ENCODE results near the gene MDH2.
"Not testable (repeated sequence)": the region's sequence is repeated elsewhere in the genome, so short reads cannot be mapped to it uniquely, and the experiment has no call there.

Gene MDH2

DNA sequence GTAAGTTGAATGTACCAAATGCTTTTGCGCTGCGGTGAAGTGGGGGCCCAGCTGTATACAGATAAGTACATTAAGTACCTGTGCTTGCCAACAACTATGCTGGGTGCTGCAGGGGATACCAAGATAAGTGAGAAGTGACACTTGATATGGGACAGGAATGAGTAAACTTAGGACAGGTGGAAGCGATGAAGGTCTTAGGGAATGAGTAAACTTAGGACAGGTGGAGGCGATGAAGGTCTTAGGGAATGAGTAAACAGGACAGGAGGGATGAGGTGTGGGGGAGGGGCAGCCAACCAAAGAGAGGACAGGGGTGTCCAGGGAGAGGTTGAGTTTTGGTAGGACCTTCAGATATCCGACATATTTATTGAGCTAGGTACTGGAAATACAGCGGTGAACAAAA lies 1.4 kb downstream of the MDH2 start:
- DNase-seq: no peak

DNA sequence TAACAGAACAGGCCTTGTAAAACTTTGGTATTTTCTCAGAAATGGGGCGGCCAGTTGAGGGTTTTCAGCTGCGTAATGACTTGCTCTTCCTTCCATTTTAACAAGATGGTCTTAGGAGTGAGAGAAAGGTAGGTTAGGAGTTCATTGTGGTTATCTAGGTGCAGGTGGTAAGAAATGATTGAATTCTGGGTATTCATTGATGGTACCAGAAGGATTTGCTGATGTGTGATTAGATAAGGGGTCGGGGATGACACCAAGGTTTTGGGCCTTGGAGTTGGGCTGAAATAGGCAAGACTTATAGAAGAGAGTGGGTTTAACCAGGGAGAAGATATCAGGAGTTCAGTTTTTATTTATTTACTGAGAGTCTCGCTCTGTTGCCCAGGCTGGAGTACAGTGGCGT lies 2.6 kb downstream of the MDH2 start:
- DNase-seq: no peak

DNA sequence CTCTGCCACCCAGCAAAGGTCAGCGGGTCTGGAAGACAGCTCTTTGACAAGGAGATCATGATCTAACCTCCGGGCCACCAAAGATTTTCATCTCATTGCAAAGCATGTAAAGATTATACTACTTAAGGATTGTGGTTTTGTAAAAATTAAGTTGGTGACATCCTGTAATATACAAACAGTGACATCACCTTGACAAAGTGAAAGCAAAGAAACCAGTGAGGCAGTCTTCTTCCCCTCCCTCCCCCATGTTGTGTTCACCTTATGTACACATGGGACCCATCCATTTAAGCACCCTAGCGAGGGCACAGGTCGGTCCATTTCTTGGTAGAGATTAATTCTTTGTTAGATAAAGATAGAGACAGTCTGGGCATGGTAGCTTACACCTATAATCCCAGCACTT lies 3.9 kb downstream of the MDH2 start:
- no peak for DNase-seq

DNA sequence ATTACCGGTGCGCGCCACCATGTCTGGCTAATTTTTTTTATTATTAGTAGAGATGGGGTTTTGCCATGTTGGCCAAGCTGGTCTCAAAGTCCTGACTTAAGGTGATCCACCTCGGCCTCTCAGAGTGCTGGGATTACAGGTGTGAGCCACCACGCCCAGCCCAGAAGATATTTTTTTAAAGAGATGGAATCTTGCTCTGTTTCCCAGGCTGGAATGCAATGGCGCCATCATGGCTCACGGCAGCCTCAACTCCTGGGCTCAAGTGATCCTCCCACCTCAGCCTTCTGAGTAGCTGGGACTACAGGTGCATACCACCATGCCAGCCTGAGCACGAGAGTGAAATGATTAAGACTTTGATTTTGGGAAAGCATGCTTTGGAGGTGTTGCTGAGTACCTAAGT lies 4.8 kb downstream of the MDH2 start:
- not testable (repeated sequence) for DNase-seq

DNA sequence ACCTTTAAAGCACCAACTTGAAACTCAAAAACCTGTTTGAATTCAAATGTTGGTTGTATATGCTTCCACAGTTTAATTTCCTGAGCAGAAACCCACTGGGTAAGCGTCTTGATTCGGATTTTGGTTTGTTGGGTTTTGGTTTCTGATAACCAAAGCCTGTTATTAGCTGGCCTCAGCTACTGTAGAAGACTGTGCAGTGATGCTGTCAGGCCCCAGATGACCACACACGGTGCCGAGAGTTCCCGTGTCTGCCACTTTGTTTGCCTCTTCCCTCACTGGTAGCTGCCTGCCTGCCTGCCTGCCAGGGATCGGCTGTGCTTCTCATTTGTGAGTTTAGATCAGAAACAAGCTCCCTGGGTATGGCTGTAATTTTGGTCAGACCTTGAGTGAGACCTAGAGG lies 5.6 kb downstream of the MDH2 start:
- no peak for DNase-seq

DNA sequence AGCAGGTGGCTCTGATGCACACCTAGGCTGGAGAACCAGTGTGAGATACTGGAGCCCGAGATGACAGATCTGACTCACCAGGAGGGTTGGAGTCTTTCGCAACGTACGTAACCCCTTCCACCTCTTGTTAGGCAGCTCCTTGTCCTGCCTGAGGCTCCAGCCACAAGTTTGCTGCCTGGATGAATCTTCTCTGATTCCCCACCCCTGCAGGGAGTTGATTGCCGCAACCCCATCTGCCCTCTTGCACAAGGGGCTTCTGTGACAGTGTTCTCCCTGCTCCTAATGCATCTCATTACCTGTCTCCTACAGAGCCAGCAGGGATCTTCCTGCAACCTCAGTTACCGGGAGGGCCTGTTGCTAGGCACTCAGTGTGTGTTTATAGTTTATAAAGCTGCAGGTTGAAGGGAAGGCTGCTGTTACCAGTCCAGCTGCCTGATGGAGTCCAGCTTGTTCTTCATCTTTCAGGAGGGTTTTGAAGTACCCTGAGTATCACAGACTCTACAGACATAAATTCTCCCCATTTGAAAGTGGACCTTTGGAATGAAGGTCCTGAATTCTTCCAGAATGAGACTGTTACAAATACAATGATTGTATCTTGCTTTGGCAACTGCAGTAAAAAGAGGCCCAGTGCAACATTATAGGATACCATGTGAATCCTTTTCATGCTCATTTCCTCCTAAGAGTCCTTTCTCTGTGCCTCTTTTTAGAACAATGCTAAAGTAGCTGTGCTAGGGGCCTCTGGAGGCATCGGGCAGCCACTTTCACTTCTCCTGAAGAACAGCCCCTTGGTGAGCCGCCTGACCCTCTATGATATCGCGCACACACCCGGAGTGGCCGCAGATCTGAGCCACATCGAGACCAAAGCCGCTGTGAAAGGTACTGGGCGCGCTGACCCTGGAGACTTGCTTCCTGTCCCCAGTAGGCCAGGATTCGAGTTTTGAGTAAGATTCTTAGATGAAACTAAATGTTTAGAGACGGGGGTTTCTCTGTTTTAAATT lies 6.5 kb downstream of the MDH2 start:
- no peak for DNase-seq

DNA sequence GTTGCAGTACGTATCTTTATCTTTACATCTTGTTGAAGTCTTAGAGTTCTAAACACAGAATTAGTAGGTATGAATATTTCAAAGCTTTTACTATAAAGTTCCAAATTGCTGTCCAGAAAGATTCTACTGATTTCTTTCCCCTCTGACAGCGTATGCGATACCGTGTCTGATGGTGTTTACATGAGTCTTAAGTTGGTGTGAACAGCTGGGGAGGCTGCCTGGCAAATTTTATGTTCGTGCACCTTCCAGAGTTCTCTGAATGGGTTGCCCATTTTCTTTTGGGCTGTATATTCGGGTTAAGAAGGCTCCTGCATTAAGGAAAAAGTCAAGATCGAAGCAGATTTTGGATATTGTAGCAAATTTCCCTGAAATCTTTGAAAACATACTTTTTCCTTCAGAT lies 8.3 kb downstream of the MDH2 start:
- DNase-seq: no peak

DNA sequence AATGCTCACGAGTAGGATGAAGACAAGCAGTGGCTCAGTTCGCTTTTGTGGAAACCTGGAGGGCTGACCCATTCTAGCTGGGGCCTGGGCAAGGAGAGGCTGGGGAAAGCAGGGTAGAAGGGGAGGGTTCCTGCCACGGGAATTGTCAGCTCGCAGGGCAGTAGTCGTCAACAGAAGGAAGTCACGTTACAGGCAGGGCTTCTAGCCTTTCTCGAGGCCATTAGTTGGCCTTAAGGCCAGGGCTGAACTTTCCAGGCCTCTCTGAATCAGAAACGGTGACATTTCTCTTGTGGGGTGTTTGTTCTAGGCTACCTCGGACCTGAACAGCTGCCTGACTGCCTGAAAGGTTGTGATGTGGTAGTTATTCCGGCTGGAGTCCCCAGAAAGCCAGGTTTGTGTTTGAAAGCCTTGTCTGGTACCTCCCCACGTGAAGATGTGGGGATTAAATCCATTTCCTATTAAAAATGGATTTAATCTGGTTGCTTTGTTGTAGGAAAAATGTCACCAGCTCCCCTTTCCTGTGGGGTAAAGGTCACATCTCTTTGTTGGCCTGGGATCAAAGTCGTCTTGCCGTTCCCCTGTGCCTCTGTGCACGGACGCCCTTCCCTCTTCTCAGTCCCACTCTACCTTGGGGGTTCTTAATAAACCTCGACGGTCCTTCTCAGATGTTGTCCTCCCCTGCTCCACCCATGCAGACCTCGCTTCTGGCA lies 9.4 kb downstream of the MDH2 start:
- DNase-seq: no peak

DNA sequence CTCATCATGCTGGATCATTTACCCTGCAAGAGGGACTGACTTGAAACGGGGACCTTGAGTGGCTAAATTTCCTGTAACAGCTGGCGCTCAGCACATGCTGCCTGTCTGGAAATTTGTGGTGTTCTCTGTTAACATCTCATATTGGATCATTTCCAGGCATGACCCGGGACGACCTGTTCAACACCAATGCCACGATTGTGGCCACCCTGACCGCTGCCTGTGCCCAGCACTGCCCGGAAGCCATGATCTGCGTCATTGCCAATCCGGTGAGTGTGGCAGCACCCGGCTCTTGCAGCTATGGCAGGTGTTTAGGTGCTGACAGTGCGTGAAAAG lies 9.9 kb downstream of the MDH2 start:
- no peak for DNase-seq

DNA sequence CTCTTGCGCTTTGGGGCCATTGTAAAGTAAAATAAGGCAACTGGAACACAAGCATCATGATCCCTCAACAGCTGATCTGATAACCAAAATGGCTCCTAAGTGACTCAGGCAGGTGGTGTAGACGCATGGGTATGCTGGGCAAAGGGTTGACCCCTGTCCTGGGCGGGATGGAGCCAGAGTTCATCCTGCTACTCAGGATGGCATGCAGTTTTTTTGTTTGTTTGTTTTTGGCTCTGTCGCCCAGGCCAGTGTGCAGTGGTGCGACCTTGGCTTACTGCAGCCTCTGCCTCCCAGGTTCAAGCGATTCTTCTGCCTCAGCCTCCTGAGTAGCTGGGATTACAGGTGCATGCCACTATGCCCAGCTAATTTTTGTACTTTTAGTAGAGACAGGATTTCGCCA lies 10.8 kb downstream of the MDH2 start:
- DNase-seq: not testable (repeated sequence)

DNA sequence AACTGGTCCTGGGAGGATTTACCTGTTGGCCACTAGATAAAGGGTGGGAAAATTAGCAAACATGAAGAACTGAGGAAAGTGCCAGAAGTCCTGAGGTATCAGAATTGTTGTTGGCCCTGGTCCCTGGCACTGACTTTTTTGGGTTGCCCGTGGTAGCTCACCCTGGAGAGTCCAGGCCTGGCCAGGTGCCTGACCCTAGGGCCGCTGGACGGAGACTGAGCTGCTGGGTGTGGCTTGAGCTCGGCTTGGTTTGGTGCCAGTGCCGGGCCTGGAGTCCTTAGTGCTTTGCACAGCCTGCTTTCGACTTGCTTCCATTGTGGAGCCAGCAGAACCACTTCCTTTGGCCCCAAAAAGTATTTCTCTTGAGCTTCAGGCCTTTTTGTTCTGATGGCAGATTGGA lies 12.9 kb downstream of the MDH2 start:
- no peak for DNase-seq

DNA sequence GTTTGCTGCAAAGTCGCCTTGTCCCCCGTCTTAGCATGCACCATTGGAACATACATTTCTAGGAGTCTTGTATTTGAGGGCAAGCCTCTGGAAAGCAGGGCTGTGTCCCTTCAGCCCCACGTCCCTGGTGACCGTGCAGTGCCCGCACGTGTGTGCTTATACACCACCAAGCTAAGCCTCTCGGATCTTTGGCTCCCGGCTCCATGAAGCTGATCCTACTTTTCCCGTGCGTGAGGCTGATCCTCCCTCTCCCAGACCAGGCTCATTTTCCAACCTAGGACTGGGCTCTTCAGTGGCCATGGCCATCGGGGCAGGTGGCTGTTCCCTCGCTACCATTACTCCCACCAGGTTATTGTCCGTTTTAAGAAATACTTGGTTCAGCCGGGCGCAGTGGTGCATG lies 14.3 kb downstream of the MDH2 start:
- no peak for DNase-seq

DNA sequence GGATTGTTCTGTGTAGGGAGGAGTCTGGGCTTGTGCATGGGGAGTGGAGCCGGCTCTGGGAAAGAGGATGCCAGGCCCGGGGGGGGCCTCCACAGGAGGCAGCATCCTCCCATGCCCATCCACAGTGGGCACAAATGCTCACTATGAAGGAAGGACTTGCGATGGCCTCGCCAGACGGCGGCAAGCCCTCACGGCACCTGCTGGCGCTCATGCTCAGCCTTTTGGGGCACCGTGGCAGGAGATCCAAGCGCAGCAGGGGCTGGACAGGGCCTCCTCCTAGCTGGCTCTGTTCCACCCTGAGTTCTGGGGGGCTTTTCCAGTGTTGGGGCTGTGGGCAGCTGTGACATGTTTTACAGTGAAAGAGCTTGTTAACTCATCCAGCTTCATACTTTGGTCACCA lies 15.2 kb downstream of the MDH2 start:
- no peak for DNase-seq

DNA sequence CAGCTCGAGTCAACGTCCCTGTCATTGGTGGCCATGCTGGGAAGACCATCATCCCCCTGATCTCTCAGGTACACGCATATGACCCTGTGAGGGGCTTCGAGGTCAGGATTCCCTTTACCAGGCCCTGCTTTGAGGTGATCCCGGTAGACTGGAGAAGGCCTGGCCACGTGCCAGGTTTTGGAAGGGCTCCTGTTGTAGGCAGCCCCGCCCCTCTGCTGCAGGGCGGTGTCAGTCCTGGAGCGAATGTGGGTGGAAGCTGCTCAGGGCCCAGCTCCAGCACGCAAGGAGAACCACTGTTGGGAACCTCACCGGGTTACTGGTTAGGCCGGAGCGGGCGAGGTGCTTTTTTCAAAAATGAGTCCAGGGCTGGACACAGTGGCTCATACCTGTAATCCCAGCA lies 15.6 kb downstream of the MDH2 start:
- no peak for DNase-seq

DNA sequence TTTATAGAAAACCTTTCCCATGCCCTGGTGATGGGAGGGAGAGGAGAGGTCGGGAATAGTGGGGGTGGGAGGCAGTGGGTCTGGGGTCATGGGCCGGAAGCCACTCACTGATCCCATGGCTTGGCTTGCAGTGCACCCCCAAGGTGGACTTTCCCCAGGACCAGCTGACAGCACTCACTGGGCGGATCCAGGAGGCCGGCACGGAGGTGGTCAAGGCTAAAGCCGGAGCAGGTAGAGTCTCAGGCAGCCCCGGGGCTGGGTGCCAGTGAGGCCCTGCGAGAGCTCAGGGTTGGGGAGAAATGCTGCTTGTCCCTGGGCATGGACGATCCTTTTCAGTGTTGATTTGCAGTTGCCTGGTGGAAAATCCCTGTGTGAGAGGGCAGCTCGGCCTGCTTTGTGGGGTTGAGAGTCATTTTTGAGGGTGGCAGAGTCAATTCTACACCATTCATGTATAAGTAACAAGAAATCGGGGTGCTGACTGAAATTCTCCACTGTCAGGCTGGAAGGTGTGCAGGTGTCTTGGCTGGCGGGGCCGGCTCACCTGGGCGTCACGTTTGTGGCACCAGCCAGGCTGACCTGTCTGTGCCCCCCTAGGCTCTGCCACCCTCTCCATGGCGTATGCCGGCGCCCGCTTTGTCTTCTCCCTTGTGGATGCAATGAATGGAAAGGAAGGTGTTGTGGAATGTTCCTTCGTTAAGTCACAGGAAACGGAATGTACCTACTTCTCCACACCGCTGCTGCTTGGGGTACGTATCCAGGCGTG lies 16.5 kb downstream of the MDH2 start:
- DNase-seq: no peak

DNA sequence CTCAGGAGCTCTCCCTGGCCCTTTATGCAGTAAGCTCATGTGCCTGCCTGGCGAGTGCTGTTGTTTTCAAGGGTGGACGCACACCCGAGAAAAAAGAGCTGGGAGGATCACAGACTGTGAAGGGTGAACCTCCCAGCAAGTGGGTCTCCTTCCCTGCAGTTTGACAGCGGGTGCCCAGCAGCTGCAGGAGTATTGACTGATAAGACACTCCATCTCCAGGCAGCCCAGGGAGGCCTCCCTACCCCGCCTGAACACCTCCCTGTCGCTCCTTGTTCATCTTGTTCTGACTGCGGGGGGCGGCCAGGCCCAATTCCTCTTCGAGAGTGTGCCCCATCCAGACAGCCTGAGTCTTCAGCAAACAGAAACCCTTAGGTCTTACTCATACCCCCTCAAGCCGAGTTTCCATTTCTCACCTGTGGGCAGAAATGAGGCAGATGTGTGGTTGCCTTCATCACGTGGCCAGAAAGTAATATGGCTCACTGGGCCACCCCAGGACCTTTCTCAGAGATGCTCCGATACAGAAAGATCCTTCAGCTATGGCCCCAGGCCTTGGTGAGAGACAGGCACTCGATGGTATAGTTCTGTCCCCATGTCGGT lies 17.2 kb downstream of the MDH2 start:
- DNase-seq: no peak

DNA sequence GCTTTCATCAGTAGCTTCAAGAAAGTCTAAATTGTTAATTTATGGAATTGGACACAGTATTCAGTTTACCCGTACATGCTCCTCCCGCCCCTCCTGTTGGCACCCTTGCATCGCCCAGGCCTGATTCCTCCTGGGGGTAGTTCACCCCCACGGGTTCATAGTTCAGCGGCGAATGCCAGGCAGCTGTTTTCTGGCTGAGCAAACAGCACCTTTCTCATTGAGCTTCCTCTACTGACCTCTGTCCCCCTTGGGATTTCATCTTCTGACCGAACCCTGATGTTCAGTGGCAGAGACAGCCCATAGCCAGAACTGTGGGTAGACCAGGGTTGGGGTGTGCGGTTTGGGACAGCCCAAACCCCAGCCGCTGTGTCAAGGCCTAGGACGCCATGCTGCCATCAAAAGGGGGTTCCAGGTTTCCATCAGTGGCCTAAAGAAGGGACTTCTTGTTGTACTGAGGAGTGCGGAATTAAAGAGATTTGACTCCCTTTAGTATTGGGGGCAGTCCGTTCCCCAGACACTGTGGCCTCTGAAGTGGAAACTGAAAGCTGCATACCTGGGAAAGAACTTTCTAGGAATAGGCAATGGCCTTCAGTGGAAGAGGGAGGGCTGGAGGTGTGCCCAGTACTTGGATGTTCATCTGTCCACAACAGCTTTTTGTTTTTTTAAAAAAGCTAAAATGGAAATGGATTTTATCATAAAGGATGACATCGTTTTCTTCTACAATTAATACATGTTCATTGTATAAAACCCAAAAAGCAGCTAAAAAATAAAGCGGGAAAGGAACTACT lies 19.0 kb downstream of the MDH2 start:
- no peak for DNase-seq

DNA sequence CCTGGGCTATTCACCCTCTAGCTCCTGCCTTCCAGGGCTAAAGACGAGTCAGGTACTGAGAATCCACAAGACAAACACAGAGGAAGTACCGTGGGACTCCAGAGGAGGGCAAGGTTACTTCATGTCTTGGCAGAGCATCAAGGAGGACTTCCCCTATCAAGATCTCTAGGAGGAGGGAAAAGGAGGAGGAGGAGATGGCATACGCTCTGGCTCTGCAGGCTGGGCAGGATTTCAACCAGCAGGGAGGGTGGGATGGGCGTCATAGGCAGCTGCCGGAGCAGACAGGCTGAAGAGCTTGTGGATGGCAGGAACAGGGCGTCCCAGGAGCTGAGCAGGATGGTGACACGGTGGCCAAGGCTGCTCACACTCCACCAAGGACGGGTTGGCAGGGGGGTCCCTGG lies 21.3 kb downstream of the MDH2 start:
- no peak for DNase-seq

DNA sequence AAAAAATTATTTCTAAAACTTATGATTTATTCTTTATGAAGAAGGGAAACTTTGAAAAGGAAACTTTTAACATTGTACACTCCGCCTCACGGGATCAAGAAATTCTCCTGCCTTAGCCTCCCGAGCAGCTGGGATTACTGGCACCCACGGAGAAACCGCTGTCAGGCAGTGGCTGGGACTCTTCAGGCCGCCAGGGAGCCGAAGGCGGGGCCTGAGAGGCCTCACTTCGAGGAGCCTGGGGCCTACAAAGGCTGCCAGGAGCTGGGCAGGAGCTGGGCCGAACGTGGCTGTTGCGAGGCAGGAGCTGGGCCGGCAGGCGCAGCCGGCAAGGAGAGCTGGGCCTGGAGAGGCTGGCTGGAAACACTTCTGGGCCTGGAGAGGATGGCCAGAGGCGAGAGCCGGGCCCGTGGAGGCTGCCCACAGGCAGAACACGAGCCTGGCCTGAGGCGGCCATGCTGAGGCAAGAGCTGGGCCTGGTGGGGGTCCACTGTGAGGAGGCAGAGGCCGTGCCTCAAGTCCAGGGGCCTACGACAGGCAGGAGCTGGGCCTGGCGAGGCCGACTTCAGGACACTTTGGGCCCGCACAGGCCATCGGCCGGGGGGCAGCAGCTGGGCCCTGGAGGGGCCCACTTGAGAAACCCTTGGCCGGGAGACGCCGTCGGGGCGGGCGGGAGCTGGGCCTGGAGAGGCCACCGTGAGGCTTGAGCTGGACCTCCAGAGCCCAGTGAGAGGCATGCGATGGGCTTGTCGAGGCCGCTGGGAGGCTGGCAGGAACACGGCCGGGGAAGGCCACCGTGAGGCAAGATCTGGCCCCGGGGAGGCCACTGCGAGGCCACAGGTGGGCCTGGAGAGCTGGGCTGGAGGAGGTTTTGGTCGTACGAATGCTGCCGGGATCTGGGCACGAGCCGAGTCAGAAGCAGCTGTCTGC lies 23.7 kb downstream of the MDH2 start:
- DNase-seq: no peak

DNA sequence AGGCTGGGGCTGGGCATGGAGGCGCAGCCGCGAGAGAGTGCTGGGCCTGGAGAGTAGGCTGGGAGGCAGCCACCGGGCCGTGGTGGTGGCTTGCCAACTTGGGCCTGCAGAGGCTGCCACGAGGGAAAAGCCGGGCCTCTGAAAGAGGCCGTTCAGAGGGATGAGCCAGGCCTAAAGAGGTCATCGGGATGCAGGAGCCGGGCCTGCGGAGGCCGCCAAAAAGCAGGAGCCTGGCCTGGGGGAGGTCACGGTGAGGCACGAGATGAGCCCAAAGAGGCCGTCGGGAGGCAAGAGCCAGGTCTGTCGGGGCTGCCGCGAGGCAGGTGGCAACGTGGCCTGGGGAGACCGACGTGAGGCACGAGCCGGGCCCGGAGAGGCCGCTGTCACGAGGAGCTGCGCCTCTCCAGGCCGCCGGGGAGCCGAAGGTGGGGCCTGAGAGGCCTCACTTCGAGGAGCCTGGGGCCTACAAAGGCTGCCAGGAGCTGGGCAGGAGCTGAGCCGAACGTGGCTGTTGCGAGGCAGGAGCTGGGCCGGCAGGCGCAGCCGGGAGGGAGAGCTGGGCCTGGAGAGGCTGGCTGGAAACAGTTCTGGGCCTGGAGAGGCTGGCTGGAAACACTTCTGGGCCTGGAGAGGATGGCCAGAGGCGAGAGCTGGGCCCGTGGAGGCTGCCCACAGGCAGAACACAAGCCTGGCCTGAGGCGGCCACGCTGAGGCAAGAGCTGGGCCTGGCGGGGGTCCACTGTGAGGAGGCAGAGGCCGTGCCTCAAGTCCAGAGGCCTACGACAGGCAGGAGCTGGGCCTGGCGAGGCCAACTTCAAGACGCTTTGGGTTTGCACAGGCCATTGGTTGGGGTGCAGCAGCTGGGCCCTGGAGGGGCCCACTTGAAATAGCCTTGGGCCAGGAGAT lies 24.6 kb downstream of the MDH2 start:
- DNase-seq: no peak
